Mononuclear cell (primary cell): ENCODE data around the gene RTTN. TPM values are rescaled to one million over a fixed set of nuclear protein-coding genes. Genes with fewer than 3 reads are reported as not detected.

Source experiments
- H3K27me3 ChIP-seq: 2 replicates; pipeline ENCODE4 v1.6.0; 2011; ENCODE audit warnings: low read length, control low read depth; ENCODE audit not compliant: insufficient read depth
- H3K4me1 ChIP-seq: 2 replicates; pipeline ENCODE4 v1.5.1; 2011; ENCODE audit warnings: mild to moderate bottlenecking, low read length, control low read depth; ENCODE audit not compliant: insufficient read depth
- H3K4me3 ChIP-seq: 2 replicates; pipeline ENCODE4 v1.5.1; 2011; ENCODE audit warnings: mild to moderate bottlenecking, low read length, moderate library complexity
- H3K9me3 ChIP-seq: 2 replicates; pipeline ENCODE4 v1.5.1; 2011; ENCODE audit warnings: low read depth, mild to moderate bottlenecking, control low read depth, low read length
- total RNA-seq: library from RNA; depleted of rRNA; stranded (reverse); fragments of >200 nt; gene quantifications from one replicate; pipeline ENCODE4 v1.2.3, GENCODE V29; 2012

RTTN gene
- total RNA-seq, 1 donor = 42.0 TPM

GRCh38 chr18:70149616-70150301 lies 55.7 kb downstream of the RTTN start:
- Histone ChIP-seq H3K4me1 (no peaks in the 10 kb centered on the region), H3K27me3 (no peaks in the 10 kb centered on the region), H3K4me3 (no peak overlapping the region), H3K9me3 (no peaks in the 10 kb centered on the region)

- Histone ChIP-seq H3K27me3 (no peaks in the 10 kb centered on the region), H3K4me3 (no peak overlapping the region), H3K9me3 (no peaks in the 10 kb centered on the region), H3K4me1 (no peaks in the 10 kb centered on the region)
Observed at GRCh38 chr18:70149156-70149555, 56.3 kb downstream of the RTTN start.

- Histone ChIP-seq H3K4me1 (no peaks in the 10 kb centered on the region), H3K27me3 (no peaks in the 10 kb centered on the region), H3K9me3 (no peaks in the 10 kb centered on the region), H3K4me3 (no peak overlapping the region)
Observed at GRCh38 chr18:70148039-70148938, 57.2 kb downstream of the RTTN start.

- no peaks in the 10 kb centered on the region for H3K27me3 ChIP-seq
- no peak overlapping the region for H3K4me3 ChIP-seq
- no peaks in the 10 kb centered on the region for H3K4me1 ChIP-seq
- H3K9me3 ChIP-seq = no peaks in the 10 kb centered on the region
Observed at GRCh38 chr18:70146174-70146573, 59.3 kb downstream of the RTTN start.

- Histone ChIP-seq H3K4me3 (no peak overlapping the region), H3K27me3 (no peaks in the 10 kb centered on the region), H3K9me3 (no peaks in the 10 kb centered on the region), H3K4me1 (no peaks in the 10 kb centered on the region)
Observed at GRCh38 chr18:70142001-70142400, 63.5 kb downstream of the RTTN start.

GRCh38 chr18:70139138-70139537 lies 66.3 kb downstream of the RTTN start:
- Histone ChIP-seq H3K27me3 (no peaks in the 10 kb centered on the region), H3K4me3 (no peak overlapping the region), H3K4me1 (no peaks in the 10 kb centered on the region), H3K9me3 (no peaks in the 10 kb centered on the region)

GRCh38 chr18:70135604-70136003 lies 69.9 kb downstream of the RTTN start:
- Histone ChIP-seq H3K4me3 (no peak overlapping the region), H3K4me1 (no peaks in the 10 kb centered on the region), H3K27me3 (no peaks in the 10 kb centered on the region), H3K9me3 (no peaks in the 10 kb centered on the region)

- H3K4me1 ChIP-seq = no peaks in the 10 kb centered on the region
- H3K27me3 ChIP-seq = no peaks in the 10 kb centered on the region
- H3K9me3 ChIP-seq = no peaks in the 10 kb centered on the region
- H3K4me3 ChIP-seq = no peak overlapping the region
Observed at GRCh38 chr18:70132999-70133398, 72.5 kb downstream of the RTTN start.

- Histone ChIP-seq H3K4me3 (no peak overlapping the region), H3K27me3 (no peaks in the 10 kb centered on the region), H3K4me1 (no peaks in the 10 kb centered on the region), H3K9me3 (no peaks in the 10 kb centered on the region)
Observed at GRCh38 chr18:70128271-70128670, 77.2 kb downstream of the RTTN start.

GRCh38 chr18:70127359-70127758 lies 78.1 kb downstream of the RTTN start:
- no peaks in the 10 kb centered on the region for H3K4me1 ChIP-seq
- no peaks in the 10 kb centered on the region for H3K9me3 ChIP-seq
- no peak overlapping the region for H3K4me3 ChIP-seq
- no peaks in the 10 kb centered on the region for H3K27me3 ChIP-seq

GRCh38 chr18:70126832-70127231 lies 78.7 kb downstream of the RTTN start:
- no peak overlapping the region for H3K4me3 ChIP-seq
- H3K4me1 ChIP-seq = no peaks in the 10 kb centered on the region
- no peaks in the 10 kb centered on the region for H3K27me3 ChIP-seq
- no peaks in the 10 kb centered on the region for H3K9me3 ChIP-seq

- no peaks in the 10 kb centered on the region for H3K9me3 ChIP-seq
- H3K4me1 ChIP-seq = no peaks in the 10 kb centered on the region
- H3K4me3 ChIP-seq = no peak overlapping the region
- H3K27me3 ChIP-seq = no peaks in the 10 kb centered on the region
Observed at GRCh38 chr18:70124139-70124538, 81.3 kb downstream of the RTTN start.

GRCh38 chr18:70121842-70122241 lies 83.6 kb downstream of the RTTN start:
- no peaks in the 10 kb centered on the region for H3K4me1 ChIP-seq
- H3K27me3 ChIP-seq = no peaks in the 10 kb centered on the region
- H3K9me3 ChIP-seq = no peaks in the 10 kb centered on the region
- H3K4me3 ChIP-seq = no peak overlapping the region

GRCh38 chr18:70116949-70117348 lies 88.5 kb downstream of the RTTN start:
- Histone ChIP-seq H3K27me3 (no peaks in the 10 kb centered on the region), H3K4me3 (no peak overlapping the region), H3K4me1 (no peaks in the 10 kb centered on the region), H3K9me3 (no peaks in the 10 kb centered on the region)

GRCh38 chr18:70113511-70113910 lies 92.0 kb downstream of the RTTN start:
- no peaks in the 10 kb centered on the region for H3K27me3 ChIP-seq
- H3K4me1 ChIP-seq = no peaks in the 10 kb centered on the region
- H3K4me3 ChIP-seq = no peak overlapping the region
- H3K9me3 ChIP-seq = no peaks in the 10 kb centered on the region

- Histone ChIP-seq H3K9me3 (no peaks in the 10 kb centered on the region), H3K4me3 (no peak overlapping the region), H3K4me1 (no peaks in the 10 kb centered on the region), H3K27me3 (no peaks in the 10 kb centered on the region)
Observed at GRCh38 chr18:70110678-70111077, 94.8 kb downstream of the RTTN start.
